K562 (cell line): ENCODE measurements around the gene ELOF1. TPM values are rescaled to one million over a fixed set of nuclear protein-coding genes. Genes with fewer than 3 reads are reported as not detected.

Experiments used
- BRCA1 ChIP-seq, 2 experiments: fragments of 450-650 bp in 1 of 2; sonication (generic) in 1 of 2; formaldehyde crosslinking in 1 of 2; IDR thresholded peaks; 2 replicates each; pipeline versions ENCODE4 v1.5.0 to v1.6.1; 2017 to 2020; ENCODE audit warnings: mild to moderate bottlenecking in 1 of 2, missing genetic modification reagents in 1 of 2
- CHCHD3 ChIP-seq: fragments of 250-450 bp; sonication (Bioruptor Pico); IDR thresholded peaks from 2 replicates; pipeline ENCODE4 v2.1.2; 2022; ENCODE audit warnings: mild to moderate bottlenecking
- CXXC5 ChIP-seq: fragments of 250-450 bp; sonication (Bioruptor Pico); IDR thresholded peaks from 2 replicates; pipeline ENCODE4 v1.8.0; 2022; ENCODE audit warnings: inconsistent platforms, mild to moderate bottlenecking, moderate library complexity
- LARP7 ChIP-seq: fragments of 450-650 bp; IDR thresholded peaks from 2 replicates; pipeline ENCODE4 v1.6.1; 2016
- SMARCB1 ChIP-seq: IDR thresholded peaks from 2 replicates; pipeline ENCODE4 v1.6.1; 2011; ENCODE audit warnings: improper control_type of control experiment, low read depth; ENCODE audit not compliant: insufficient read length
- ZNF239 ChIP-seq: fragments of 250-450 bp; sonication (Bioruptor Pico); IDR thresholded peaks from 2 replicates; pipeline ENCODE4 v1.4.0; 2020; ENCODE audit warnings: mild to moderate bottlenecking
- ZNF316 ChIP-seq: fragments of 450-650 bp; IDR thresholded peaks from 2 replicates; pipeline ENCODE4 v1.6.1; 2016
- ZZZ3 ChIP-seq: fragments of 450-650 bp; IDR thresholded peaks from 2 replicates; pipeline ENCODE4 v1.6.1; 2016; ENCODE audit warnings: antibody characterized with exemption, mild to moderate bottlenecking, moderate library complexity
- polyA plus RNA-seq, 8 experiments: library from polyadenylated mRNA; depleted of rRNA in 4 of 8; stranded (reverse) in 5 of 8; unstranded in 3 of 8; fragments of >200 nt; fragmentation: Nextera tagmentation in 2 of 8; fragmentation: Illumina TruSeq in 1 of 8; extraction: Ambion mirVana in 2 of 8; extraction: Trizol in 1 of 8; gene quantifications; 2 replicates each; pipeline versions ENCODE4 v1.2.1 to v1.2.3, GENCODE V29; 2011 to 2014; ENCODE audit warnings: inconsistent platforms in 1 of 8, missing spikeins in 1 of 8
- total RNA-seq, 7 experiments: library from RNA; depleted of rRNA in 6 of 7; stranded (reverse); fragments of >200 nt in 6 of 7; fragmentation: Illumina TruSeq in 2 of 7; extraction: Trizol in 2 of 7; gene quantifications; 2 replicates each; pipeline versions ENCODE4 v1.2.1 to v1.2.3, GENCODE V29; 2011 to 2021; ENCODE audit warnings: low replicate concordance in 1 of 7
- TF ChIP-seq, protein P1 (sequence below): sonication (generic); formaldehyde crosslinking; IDR thresholded peaks from 2 replicates; pipeline ENCODE4 v1.9.0; 2022; ENCODE audit warnings: mild to moderate bottlenecking, missing genetic modification reagents
- TF ChIP-seq, protein P2 (sequence below): sonication (generic); formaldehyde crosslinking; IDR thresholded peaks from 2 replicates; pipeline ENCODE4 v1.8.1; 2023; ENCODE audit warnings: mild to moderate bottlenecking, missing genetic modification reagents
- TF ChIP-seq, protein P3 (sequence below): fragments of 450-650 bp; IDR thresholded peaks from 2 replicates; pipeline ENCODE4 v1.6.1; 2018; ENCODE audit not compliant: partially characterized antibody
- TF ChIP-seq, protein P4 (sequence below): sonication (generic); formaldehyde crosslinking; IDR thresholded peaks from 2 replicates; pipeline ENCODE4 v1.8.1; 2023; ENCODE audit warnings: mild to moderate bottlenecking, missing genetic modification reagents
- TF ChIP-seq, protein P5 (sequence below), 2 experiments: fragments of 450-650 bp in 1 of 2; sonication (generic) in 1 of 2; formaldehyde crosslinking in 1 of 2; IDR thresholded peaks in 1 of 2; conservative IDR thresholded peaks in 1 of 2; 2 replicates each; pipeline versions ENCODE4 v1.6.1 to v1.8.1; 2016 to 2023; ENCODE audit warnings: mild to moderate bottlenecking in 2 of 2, moderate library complexity in 2 of 2, inconsistent platforms in 1 of 2, missing genetic modification reagents in 1 of 2

Gene ELOF1
- total and polyA plus RNA-seq, 9 of the 15 experiments (the other 6 are each of a cell fraction or from before 2014, with no cell fraction given), result 16.7 to 147 (median 74.2) TPM

DNA sequence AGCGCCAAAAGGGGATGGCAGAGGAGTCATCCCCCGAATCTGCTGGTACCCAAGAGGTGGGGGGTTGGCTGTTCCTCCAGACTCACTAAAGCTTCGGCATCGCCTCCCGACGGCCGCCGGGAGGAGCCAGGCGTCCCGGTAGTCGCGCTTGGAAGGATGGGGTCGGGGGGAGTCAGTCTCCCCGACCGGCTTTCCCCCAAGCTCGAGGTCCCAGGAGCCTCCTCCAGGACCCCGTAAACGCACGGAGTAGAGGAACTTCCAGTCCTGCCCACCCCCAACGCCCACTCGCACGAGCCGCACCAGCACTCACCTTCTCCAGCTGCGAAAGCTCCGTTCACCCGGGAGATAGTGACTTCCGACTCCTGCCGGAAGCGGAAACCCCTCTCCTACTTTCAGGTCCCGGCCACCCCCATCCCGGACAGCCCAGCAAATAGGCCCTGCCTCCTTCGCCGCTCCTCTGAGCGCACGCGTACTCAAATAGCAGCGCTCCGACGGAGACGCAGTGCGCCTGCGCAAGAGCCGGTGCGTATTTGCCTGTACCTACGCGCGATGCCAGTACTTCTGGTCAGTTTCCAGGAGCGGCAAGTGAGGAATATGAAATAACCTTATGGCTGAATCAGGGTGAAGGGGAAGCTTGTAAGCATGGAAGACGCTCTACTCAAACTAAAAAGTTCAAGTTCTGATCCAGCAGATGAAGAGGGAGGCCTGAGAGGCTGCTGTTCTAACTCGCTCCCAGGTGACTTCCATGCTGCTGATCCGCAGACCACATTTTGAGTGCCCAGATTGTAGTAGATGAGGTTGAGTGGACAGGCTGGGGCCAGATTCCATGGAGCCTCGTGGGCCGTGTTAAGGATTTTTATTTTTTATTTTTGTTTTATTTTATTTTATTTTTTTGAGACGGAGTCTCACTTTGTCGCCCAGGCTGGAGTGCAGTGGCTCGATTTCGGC, at the start of gene ELOF1 (continued):
- TF ChIP-seq ZZZ3 (no peak), LARP7 (no peak), CHCHD3 (CRISPR knock-in tag) (no peak), ZNF316 (no peak), CXXC5 (CRISPR knock-in tag) (peak; percentile 27; the same call in 1 of the 2 replicates), ZNF239 (CRISPR knock-in tag) (no peak), BRCA1 (IDR thresholded peaks at IDR 0.05) (no peak), BRCA1 (CRISPR knock-in tag; IDR thresholded peaks at IDR 0.05) (no peak), SMARCB1 (no peak)
- TF ChIP-seq, protein P1, sequence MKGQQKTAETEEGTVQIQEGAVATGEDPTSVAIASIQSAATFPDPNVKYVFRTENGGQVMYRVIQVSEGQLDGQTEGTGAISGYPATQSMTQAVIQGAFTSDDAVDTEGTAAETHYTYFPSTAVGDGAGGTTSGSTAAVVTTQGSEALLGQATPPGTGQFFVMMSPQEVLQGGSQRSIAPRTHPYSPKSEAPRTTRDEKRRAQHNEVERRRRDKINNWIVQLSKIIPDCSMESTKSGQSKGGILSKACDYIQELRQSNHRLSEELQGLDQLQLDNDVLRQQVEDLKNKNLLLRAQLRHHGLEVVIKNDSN, result no peak
- TF ChIP-seq, protein P2, sequence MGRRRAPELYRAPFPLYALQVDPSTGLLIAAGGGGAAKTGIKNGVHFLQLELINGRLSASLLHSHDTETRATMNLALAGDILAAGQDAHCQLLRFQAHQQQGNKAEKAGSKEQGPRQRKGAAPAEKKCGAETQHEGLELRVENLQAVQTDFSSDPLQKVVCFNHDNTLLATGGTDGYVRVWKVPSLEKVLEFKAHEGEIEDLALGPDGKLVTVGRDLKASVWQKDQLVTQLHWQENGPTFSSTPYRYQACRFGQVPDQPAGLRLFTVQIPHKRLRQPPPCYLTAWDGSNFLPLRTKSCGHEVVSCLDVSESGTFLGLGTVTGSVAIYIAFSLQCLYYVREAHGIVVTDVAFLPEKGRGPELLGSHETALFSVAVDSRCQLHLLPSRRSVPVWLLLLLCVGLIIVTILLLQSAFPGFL (CRISPR knock-in tag), result no peak
- TF ChIP-seq, protein P3, sequence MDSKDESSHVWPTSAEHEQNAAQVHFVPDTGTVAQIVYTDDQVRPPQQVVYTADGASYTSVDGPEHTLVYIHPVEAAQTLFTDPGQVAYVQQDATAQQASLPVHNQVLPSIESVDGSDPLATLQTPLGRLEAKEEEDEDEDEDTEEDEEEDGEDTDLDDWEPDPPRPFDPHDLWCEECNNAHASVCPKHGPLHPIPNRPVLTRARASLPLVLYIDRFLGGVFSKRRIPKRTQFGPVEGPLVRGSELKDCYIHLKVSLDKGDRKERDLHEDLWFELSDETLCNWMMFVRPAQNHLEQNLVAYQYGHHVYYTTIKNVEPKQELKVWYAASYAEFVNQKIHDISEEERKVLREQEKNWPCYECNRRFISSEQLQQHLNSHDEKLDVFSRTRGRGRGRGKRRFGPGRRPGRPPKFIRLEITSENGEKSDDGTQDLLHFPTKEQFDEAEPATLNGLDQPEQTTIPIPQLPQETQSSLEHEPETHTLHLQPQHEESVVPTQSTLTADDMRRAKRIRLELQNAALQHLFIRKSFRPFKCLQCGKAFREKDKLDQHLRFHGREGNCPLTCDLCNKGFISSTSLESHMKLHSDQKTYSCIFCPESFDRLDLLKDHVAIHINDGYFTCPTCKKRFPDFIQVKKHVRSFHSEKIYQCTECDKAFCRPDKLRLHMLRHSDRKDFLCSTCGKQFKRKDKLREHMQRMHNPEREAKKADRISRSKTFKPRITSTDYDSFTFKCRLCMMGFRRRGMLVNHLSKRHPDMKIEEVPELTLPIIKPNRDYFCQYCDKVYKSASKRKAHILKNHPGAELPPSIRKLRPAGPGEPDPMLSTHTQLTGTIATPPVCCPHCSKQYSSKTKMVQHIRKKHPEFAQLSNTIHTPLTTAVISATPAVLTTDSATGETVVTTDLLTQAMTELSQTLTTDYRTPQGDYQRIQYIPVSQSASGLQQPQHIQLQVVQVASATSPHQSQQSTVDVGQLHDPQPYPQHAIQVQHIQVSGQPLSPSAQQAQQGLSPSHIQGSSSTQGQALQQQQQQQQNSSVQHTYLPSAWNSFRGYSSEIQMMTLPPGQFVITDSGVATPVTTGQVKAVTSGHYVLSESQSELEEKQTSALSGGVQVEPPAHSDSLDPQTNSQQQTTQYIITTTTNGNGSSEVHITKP, result peak; percentile 48
- TF ChIP-seq, protein P4, sequence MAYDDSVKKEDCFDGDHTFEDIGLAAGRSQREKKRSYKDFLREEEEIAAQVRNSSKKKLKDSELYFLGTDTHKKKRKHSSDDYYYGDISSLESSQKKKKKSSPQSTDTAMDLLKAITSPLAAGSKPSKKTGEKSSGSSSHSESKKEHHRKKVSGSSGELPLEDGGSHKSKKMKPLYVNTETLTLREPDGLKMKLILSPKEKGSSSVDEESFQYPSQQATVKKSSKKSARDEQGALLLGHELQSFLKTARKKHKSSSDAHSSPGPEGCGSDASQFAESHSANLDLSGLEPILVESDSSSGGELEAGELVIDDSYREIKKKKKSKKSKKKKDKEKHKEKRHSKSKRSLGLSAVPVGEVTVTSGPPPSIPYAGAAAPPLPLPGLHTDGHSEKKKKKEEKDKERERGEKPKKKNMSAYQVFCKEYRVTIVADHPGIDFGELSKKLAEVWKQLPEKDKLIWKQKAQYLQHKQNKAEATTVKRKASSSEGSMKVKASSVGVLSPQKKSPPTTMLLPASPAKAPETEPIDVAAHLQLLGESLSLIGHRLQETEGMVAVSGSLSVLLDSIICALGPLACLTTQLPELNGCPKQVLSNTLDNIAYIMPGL (CRISPR knock-in tag), result no peak
- TF ChIP-seq, protein P5, sequence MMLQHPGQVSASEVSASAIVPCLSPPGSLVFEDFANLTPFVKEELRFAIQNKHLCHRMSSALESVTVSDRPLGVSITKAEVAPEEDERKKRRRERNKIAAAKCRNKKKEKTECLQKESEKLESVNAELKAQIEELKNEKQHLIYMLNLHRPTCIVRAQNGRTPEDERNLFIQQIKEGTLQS (IDR thresholded peaks at IDR 0.05), result no peak
- TF ChIP-seq, protein P5 (CRISPR knock-in tag; conservative IDR thresholded peaks at IDR 0.05), result no peak
